GM18520 (cell line): Measurements from ENCODE around the gene COX20.
"Not testable (repeated sequence)": the region's sequence is repeated elsewhere in the genome, so short reads cannot be mapped to it uniquely, and the experiment has no call there.

ENCODE experiments used
- ATAC-seq: cut with Tn5 transposase; IDR thresholded peaks from one replicate; pipeline ENCODE4 v1.9.1; 2021; ENCODE audit not compliant: unreplicated experiment

The COX20 gene

GRCh38 chr1:244835276-244836134, at the start of gene COX20:
Gene COX20, plus strand, starts transcription at chr1:244835658. Its CDS starts 57 bp downstream, at chr1:244835715.
- ATAC-seq: peak; percentile 52

- no peak for ATAC-seq
Measured at GRCh38 chr1:244788493-244789275, 46.8 kb upstream of the COX20 start.

- no peak for ATAC-seq
Measured at GRCh38 chr1:244789276-244789580, 46.2 kb upstream of the COX20 start.

GRCh38 chr1:244789731-244790130, 45.7 kb upstream of the COX20 start:
- ATAC-seq: no peak

GRCh38 chr1:244791061-244791460, 44.4 kb upstream of the COX20 start:
- ATAC-seq: no peak

GRCh38 chr1:244792188-244792850, 43.1 kb upstream of the COX20 start:
- no peak for ATAC-seq

GRCh38 chr1:244794071-244794470, 41.4 kb upstream of the COX20 start:
- no peak for ATAC-seq

GRCh38 chr1:244794516-244794915, 40.9 kb upstream of the COX20 start:
- ATAC-seq: not testable (repeated sequence)

- no peak for ATAC-seq
Measured at GRCh38 chr1:244796719-244797406, 38.6 kb upstream of the COX20 start.

GRCh38 chr1:244800821-244801220, 34.6 kb upstream of the COX20 start:
- ATAC-seq: no peak

- peak; percentile 67 for ATAC-seq
Measured at GRCh38 chr1:244801246-244801645, 34.2 kb upstream of the COX20 start.

GRCh38 chr1:244802041-244802440, 33.4 kb upstream of the COX20 start:
- no peak for ATAC-seq

GRCh38 chr1:244802556-244803239, 32.8 kb upstream of the COX20 start:
- ATAC-seq: no peak

- no peak for ATAC-seq
Measured at GRCh38 chr1:244804841-244805240, 30.6 kb upstream of the COX20 start.

- no peak for ATAC-seq
Measured at GRCh38 chr1:244807138-244807537, 28.3 kb upstream of the COX20 start.

- ATAC-seq: no peak
Measured at GRCh38 chr1:244810221-244810620, 25.2 kb upstream of the COX20 start.

- no peak for ATAC-seq
Measured at GRCh38 chr1:244813327-244813726, 22.1 kb upstream of the COX20 start.

- ATAC-seq: no peak
Measured at GRCh38 chr1:244815600-244816099, 19.8 kb upstream of the COX20 start.

- ATAC-seq: no peak
Measured at GRCh38 chr1:244817415-244817894, 18.0 kb upstream of the COX20 start.

GRCh38 chr1:244820131-244820530, 15.3 kb upstream of the COX20 start:
- ATAC-seq: no peak
